Measurements from ENCODE around the gene ENPP5.
"Not testable (repeated sequence)": the region's sequence is repeated elsewhere in the genome, so short reads cannot be mapped to it uniquely, and the experiment has no call there.

Gene ENPP5

DNA sequence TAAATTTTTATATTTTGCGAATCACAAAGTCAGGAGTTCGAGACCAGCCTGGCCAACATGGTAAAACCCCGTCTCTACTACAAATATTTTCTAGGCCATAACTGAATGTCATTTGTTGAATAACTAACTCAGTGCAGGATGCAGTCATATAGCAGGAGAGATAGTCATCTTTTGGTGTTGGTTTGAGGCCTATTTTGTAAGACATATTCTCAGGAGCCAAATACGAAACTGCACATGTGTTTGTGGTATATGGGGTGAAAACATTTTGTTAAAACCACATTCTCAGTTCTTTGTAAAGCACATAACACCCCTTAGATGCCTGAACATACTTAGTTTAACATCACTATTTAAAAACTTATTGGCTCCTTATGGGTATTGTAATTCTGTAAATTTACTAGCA is 4.7 kb upstream of the ENPP5 start:
- TF ChIP-seq, protein P1, sequence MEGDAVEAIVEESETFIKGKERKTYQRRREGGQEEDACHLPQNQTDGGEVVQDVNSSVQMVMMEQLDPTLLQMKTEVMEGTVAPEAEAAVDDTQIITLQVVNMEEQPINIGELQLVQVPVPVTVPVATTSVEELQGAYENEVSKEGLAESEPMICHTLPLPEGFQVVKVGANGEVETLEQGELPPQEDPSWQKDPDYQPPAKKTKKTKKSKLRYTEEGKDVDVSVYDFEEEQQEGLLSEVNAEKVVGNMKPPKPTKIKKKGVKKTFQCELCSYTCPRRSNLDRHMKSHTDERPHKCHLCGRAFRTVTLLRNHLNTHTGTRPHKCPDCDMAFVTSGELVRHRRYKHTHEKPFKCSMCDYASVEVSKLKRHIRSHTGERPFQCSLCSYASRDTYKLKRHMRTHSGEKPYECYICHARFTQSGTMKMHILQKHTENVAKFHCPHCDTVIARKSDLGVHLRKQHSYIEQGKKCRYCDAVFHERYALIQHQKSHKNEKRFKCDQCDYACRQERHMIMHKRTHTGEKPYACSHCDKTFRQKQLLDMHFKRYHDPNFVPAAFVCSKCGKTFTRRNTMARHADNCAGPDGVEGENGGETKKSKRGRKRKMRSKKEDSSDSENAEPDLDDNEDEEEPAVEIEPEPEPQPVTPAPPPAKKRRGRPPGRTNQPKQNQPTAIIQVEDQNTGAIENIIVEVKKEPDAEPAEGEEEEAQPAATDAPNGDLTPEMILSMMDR (IDR thresholded peaks at IDR 0.05; ENCODE audit: insufficient read depth, missing control alignments) = no peak
- DNase-seq (ENCODE audit: insufficient read length, low spot score) (no peak), FAIRE-seq (no peak)

DNA sequence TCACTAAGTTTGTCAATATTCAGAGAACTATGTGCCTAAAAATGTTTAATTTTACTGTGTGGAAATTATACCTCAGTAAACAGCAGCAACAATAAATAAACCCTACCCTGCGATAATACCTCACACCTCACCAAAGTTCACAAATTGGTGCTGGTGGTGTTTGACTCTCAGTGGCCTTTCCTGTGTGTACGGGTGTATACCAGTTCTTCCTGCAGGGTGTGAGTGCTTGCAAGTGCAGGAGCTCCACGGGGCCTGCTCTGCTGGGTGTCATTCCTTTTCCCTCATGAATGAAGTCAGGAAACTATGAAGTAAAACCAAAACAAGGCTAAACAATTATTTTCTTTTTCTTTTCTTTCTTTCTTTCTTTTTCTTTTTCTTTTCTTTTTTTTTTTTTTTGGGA is 4.1 kb upstream of the ENPP5 start:
- no peak for FAIRE-seq
- TF ChIP-seq, protein P1 (IDR thresholded peaks at IDR 0.05; ENCODE audit: insufficient read depth, missing control alignments) = no peak
- DNase-seq (ENCODE audit: insufficient read length, low spot score) = no peak

DNA sequence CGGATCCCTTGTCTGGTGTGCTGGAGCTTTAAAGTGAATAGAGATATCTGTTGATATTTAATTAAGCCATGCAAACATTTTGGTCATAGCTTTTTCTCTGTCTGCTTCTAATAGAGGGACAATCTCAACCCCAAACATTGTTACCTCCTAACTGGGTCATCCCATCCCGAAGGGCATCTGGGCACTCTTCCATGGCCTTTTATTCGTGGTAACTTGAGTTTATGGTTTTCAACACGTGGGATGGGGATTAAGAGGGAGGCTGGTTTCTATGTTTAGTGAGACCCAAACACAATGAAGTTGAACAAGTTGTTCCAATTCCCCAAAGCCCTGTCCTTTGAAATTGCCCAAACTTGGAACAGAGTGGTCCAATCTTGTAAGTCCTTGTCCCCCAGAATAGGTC is 1.4 kb upstream of the ENPP5 start:
- TF ChIP-seq, protein P1 (IDR thresholded peaks at IDR 0.05; ENCODE audit: insufficient read depth, missing control alignments) = no peak
- no peak for DNase-seq (ENCODE audit: insufficient read length, low spot score)
- FAIRE-seq = no peak

- TF ChIP-seq, protein P1 (IDR thresholded peaks at IDR 0.05; ENCODE audit: insufficient read depth, missing control alignments) = no peak
- DNase-seq (ENCODE audit: insufficient read length, low spot score) (no peak), FAIRE-seq (no peak)
These were observed 10.7 kb downstream of the ENPP5 start for GRCh38 chr6:46160102-46160501.

GRCh38 chr6:46159229-46159628 is 11.6 kb downstream of the ENPP5 start:
- DNase-seq (ENCODE audit: insufficient read length, low spot score) = no peak
- FAIRE-seq = no peak
- TF ChIP-seq, protein P1 (IDR thresholded peaks at IDR 0.05; ENCODE audit: insufficient read depth, missing control alignments) = no peak

GRCh38 chr6:46156701-46157100 is 14.1 kb downstream of the ENPP5 start:
- TF ChIP-seq, protein P1 (IDR thresholded peaks at IDR 0.05; ENCODE audit: insufficient read depth, missing control alignments) = no peak
- no peak for DNase-seq (ENCODE audit: insufficient read length, low spot score)
- FAIRE-seq = no peak

DNA sequence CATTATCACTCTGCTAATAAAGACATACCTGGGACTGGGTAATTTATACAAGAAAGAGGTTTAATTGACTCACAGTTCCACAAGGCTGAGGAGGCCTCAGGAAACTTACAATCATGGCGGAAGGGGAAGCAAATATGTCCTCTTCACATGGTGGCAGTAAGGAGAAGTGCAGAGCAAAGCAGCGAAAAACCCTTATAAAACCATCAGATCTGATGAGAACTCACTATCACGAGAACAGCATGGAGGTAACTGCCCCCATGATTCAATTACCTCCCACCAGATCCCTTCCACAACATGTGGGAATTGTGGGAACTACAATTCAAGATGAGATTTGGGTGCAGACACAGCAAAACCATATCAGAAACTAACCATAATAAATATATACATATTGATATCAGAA is 21.7 kb downstream of the ENPP5 start:
- not testable (repeated sequence) for FAIRE-seq

DNA sequence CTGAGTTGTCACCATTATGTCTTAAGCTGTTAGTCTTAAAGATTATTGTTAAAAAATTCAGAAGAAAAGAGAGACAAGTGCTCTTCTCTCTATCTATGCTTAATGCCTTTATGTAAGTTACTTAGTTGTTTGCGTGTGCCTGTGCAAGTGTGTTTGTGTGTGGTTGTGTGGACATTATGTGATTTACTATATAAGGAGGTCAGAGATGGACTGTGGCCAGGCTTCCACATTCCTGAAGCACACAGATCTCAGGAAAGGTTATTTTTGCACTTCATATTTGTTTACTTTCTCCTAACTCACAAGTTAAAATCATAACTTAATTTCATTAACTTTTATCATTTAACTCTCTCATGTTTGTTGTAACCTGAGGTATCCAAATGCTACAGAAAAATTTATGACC is 26.5 kb downstream of the ENPP5 start:
- TF ChIP-seq, protein P1 (IDR thresholded peaks at IDR 0.05; ENCODE audit: insufficient read depth, missing control alignments) = no peak
- FAIRE-seq (no peak), DNase-seq (ENCODE audit: insufficient read length, low spot score) (no peak)

More for the DNA sequence above, 21.7 kb downstream of the ENPP5 start:
- DNase-seq (ENCODE audit: insufficient read length, low spot score) = not testable (repeated sequence)
